ENCODE results near the gene LPCAT3.

DNA sequence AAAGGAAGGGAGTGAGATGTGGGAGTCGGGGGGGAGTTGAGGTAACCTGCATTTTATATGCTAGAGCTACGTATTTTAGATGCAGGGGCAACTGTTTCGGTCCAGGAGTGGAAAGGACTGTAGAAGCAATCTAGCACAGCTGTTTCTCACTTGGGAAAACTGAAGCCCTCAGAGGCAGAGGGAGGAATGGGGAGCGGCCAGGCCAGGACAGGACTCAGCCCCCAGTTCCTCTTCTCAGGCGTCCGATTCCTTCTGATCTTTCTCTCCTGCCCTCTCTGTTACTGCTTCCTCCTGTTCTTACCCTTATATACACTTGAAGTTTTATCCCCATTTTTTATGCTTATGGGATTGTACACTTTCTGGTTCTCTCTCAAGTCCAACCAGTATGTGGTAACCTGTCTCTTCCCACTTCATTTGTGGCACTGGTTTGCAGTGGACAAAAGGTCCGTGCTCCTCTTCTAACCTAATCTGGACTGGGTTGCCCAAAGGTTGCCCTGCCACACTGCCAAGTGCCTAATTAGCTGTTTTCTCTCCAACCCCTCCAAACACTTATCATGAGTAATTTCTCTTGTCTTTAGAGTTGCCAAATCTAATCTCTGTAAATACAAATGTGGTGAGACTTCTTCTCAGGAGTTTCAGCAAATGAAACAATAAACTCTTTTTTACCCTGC, 16.2 kb downstream of the LPCAT3 start:
- no peak for TF ChIP-seq ZNF777 (CRISPR knock-in tag; IDR thresholded peaks at IDR 0.05)
- TF ChIP-seq ZBTB7A (CRISPR knock-in tag; IDR thresholded peaks at IDR 0.05): no peak
- no peak for TF ChIP-seq CENPT (CRISPR knock-in tag; IDR thresholded peaks at IDR 0.05; ENCODE audit: low read depth)
- TF ChIP-seq ATF7 (IDR thresholded peaks at IDR 0.05): no peak
- no peak for TF ChIP-seq ATF7 (CRISPR knock-in tag; IDR thresholded peaks at IDR 0.05)
- no peak for TF ChIP-seq TFDP2 (CRISPR knock-in tag; IDR thresholded peaks at IDR 0.05)
- TF ChIP-seq CTCF (CRISPR knock-in tag; IDR thresholded peaks at IDR 0.05): no peak
- no peak for TF ChIP-seq EZH2 (conservative IDR thresholded peaks at IDR 0.05; ENCODE audit: low read depth, low read length)
- TF ChIP-seq, protein P1, sequence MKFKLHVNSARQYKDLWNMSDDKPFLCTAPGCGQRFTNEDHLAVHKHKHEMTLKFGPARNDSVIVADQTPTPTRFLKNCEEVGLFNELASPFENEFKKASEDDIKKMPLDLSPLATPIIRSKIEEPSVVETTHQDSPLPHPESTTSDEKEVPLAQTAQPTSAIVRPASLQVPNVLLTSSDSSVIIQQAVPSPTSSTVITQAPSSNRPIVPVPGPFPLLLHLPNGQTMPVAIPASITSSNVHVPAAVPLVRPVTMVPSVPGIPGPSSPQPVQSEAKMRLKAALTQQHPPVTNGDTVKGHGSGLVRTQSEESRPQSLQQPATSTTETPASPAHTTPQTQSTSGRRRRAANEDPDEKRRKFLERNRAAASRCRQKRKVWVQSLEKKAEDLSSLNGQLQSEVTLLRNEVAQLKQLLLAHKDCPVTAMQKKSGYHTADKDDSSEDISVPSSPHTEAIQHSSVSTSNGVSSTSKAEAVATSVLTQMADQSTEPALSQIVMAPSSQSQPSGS (CRISPR knock-in tag; IDR thresholded peaks at IDR 0.05): no peak
- no peak for TF ChIP-seq EHMT2 (IDR thresholded peaks at IDR 0.05; ENCODE audit: borderline replicate concordance, low read depth, low read length)
- TF ChIP-seq NCOA1 (CRISPR knock-in tag; IDR thresholded peaks at IDR 0.05): no peak
- no peak for TF ChIP-seq FOSL1 (CRISPR knock-in tag; IDR thresholded peaks at IDR 0.05; ENCODE audit: borderline replicate concordance)

Measured in HepG2 (cell line).